Transverse colon (tissue), 4 donors: ENCODE measurements around the gene TSPAN13.

Source experiments
- CTCF ChIP-seq, 5 experiments: fragments of 200-600 bp in 3 of 5; fragments of 450-650 bp in 2 of 5; sonication (generic) in 3 of 5; IDR thresholded peaks; 1 replicate in 2 of 5; 2 replicates in 3 of 5; pipeline ENCODE4 v1.5.1; 2016 to 2017; ENCODE audit warnings: antibody characterized with exemption in 5 of 5, inconsistent platforms in 3 of 5, mild to moderate bottlenecking in 2 of 5, moderate library complexity in 1 of 5
- EP300 ChIP-seq: sonication (generic); formaldehyde crosslinking; IDR thresholded peaks from one replicate; pipeline ENCODE4 v1.6.1; 2017; ENCODE audit warnings: antibody characterized with exemption, low read depth
- POLR2A ChIP-seq: fragments of 450-650 bp; IDR thresholded peaks from one replicate; pipeline ENCODE4 v1.6.1; 2016; ENCODE audit warnings: antibody characterized with exemption, mild to moderate bottlenecking, moderate library complexity
- POLR2AphosphoS5 ChIP-seq, 3 donors: sonication (generic); formaldehyde crosslinking; IDR thresholded peaks; one replicate each; pipeline ENCODE4 v1.6.1; 2016; ENCODE audit warnings: antibody characterized with exemption in 3 of 3

- TF ChIP-seq CTCF (IDR thresholded peaks at IDR 0.05): no peak
- TF ChIP-seq POLR2AphosphoS5 (IDR thresholded peaks at IDR 0.05): no peak
- no peak for TF ChIP-seq POLR2A
- no peak for TF ChIP-seq EP300
These were observed 41.4 kb downstream of the TSPAN13 start for GRCh38 chr7:16794986-16795385.
